ENCODE data around the gene FTCDNL1.

GRCh38 chr2:199718074-199718473, 132.9 kb downstream of the FTCDNL1 start:
- TF ChIP-seq, protein P1, sequence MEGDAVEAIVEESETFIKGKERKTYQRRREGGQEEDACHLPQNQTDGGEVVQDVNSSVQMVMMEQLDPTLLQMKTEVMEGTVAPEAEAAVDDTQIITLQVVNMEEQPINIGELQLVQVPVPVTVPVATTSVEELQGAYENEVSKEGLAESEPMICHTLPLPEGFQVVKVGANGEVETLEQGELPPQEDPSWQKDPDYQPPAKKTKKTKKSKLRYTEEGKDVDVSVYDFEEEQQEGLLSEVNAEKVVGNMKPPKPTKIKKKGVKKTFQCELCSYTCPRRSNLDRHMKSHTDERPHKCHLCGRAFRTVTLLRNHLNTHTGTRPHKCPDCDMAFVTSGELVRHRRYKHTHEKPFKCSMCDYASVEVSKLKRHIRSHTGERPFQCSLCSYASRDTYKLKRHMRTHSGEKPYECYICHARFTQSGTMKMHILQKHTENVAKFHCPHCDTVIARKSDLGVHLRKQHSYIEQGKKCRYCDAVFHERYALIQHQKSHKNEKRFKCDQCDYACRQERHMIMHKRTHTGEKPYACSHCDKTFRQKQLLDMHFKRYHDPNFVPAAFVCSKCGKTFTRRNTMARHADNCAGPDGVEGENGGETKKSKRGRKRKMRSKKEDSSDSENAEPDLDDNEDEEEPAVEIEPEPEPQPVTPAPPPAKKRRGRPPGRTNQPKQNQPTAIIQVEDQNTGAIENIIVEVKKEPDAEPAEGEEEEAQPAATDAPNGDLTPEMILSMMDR (IDR thresholded peaks at IDR 0.05): no peak
- TF ChIP-seq EP300 (IDR thresholded peaks at IDR 0.05; ENCODE audit: borderline replicate concordance in 1 of 2, low read depth in 1 of 2, low read length in 1 of 2) (no peak), TAF1 (IDR thresholded peaks at IDR 0.05; ENCODE audit: borderline replicate concordance, low read depth, low read length) (no peak), MXI1 (IDR thresholded peaks at IDR 0.05; ENCODE audit: low read depth, low read length) (no peak), NFIC (IDR thresholded peaks at IDR 0.05; ENCODE audit: borderline replicate concordance) (no peak), TEAD4 (IDR thresholded peaks at IDR 0.05; ENCODE audit: borderline replicate concordance, insufficient read depth) (no peak), MAX (IDR thresholded peaks at IDR 0.05; ENCODE audit: low read depth) (no peak), ZBTB33 (IDR thresholded peaks at IDR 0.05; ENCODE audit: borderline replicate concordance, low read depth) (no peak), POLR2AphosphoS5 (IDR thresholded peaks at IDR 0.05; ENCODE audit: low read depth, low read length) (no peak), FOXJ3 (CRISPR knock-in tag; IDR thresholded peaks at IDR 0.05) (no peak), USF2 (IDR thresholded peaks at IDR 0.05; ENCODE audit: borderline replicate concordance, low read depth, low read length) (no peak), SIN3A (IDR thresholded peaks at IDR 0.05; ENCODE audit: borderline replicate concordance, low read depth, low read length) (no peak), SMC3 (IDR thresholded peaks at IDR 0.05; ENCODE audit: low read depth, low read length) (no peak)
- TF ChIP-seq, protein P2, sequence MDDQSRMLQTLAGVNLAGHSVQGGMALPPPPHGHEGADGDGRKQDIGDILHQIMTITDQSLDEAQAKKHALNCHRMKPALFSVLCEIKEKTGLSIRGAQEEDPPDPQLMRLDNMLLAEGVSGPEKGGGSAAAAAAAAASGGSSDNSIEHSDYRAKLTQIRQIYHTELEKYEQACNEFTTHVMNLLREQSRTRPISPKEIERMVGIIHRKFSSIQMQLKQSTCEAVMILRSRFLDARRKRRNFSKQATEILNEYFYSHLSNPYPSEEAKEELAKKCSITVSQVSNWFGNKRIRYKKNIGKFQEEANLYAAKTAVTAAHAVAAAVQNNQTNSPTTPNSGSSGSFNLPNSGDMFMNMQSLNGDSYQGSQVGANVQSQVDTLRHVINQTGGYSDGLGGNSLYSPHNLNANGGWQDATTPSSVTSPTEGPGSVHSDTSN (IDR thresholded peaks at IDR 0.05): no peak

Measured in SK-N-SH (cell line).